ENCODE data around the gene WNT7B.

The WNT7B gene

GRCh38 chr22:45879552-45879949, 97.4 kb downstream of the WNT7B start:
- TF ChIP-seq CTCF (IDR thresholded peaks at IDR 0.05; ENCODE audit: extremely low read depth, insufficient read depth, missing control alignments): no peak
- in situ Hi-C loops (cut with MboI; ENCODE audit: low pct_unique_long_range_greater_than_20kb, low sequenced_read_pairs, unreplicated experiment): no loop called here

GRCh38 chr22:45878901-45879551, 97.9 kb downstream of the WNT7B start:
- TF ChIP-seq CTCF (IDR thresholded peaks at IDR 0.05; ENCODE audit: extremely low read depth, insufficient read depth, missing control alignments): no peak
- in situ Hi-C loops (cut with MboI; ENCODE audit: low pct_unique_long_range_greater_than_20kb, low sequenced_read_pairs, unreplicated experiment): no loop called here
- no peak for DNase-seq (ENCODE audit: low spot score)

More at GRCh38 chr22:45879552-45879949, 97.4 kb downstream of the WNT7B start:
- DNase-seq (ENCODE audit: low spot score): no peak

GRCh38 chr22:45878051-45878781, 98.7 kb downstream of the WNT7B start:
- no peak for TF ChIP-seq CTCF (IDR thresholded peaks at IDR 0.05; ENCODE audit: extremely low read depth, insufficient read depth, missing control alignments)
- no peak for DNase-seq (ENCODE audit: low spot score)
- in situ Hi-C loops (cut with MboI; ENCODE audit: low pct_unique_long_range_greater_than_20kb, low sequenced_read_pairs, unreplicated experiment): no loop called here

- in situ Hi-C loops (cut with MboI; ENCODE audit: low pct_unique_long_range_greater_than_20kb, low sequenced_read_pairs, unreplicated experiment): no loop called here
- TF ChIP-seq CTCF (IDR thresholded peaks at IDR 0.05; ENCODE audit: extremely low read depth, insufficient read depth, missing control alignments): no peak
- no peak for DNase-seq (ENCODE audit: low spot score)
Measured at GRCh38 chr22:45877651-45878050, 99.3 kb downstream of the WNT7B start.

GRCh38 chr22:45877036-45877380, 100.0 kb downstream of the WNT7B start:
- DNase-seq (ENCODE audit: low spot score): no peak
- TF ChIP-seq CTCF (IDR thresholded peaks at IDR 0.05; ENCODE audit: extremely low read depth, insufficient read depth, missing control alignments): no peak
- in situ Hi-C loops (cut with MboI; ENCODE audit: low pct_unique_long_range_greater_than_20kb, low sequenced_read_pairs, unreplicated experiment): no loop called here

- DNase-seq (ENCODE audit: low spot score): no peak
- TF ChIP-seq CTCF (IDR thresholded peaks at IDR 0.05; ENCODE audit: extremely low read depth, insufficient read depth, missing control alignments): no peak
- in situ Hi-C loops (cut with MboI; ENCODE audit: low pct_unique_long_range_greater_than_20kb, low sequenced_read_pairs, unreplicated experiment): no loop called here
Measured at GRCh38 chr22:45876136-45877035, 100.6 kb downstream of the WNT7B start.

Measured in GM13977 (cell line).